IMR-90 (cell line): ENCODE measurements around the gene RIN1. TPM values are rescaled to one million over a fixed set of nuclear protein-coding genes. Genes with fewer than 3 reads are reported as not detected.

Experiments used
- ATAC-seq: fragments of 200-7000 bp; cut with Tn5 transposase; 2 replicates; pipeline ENCODE4 v1.9.1; 2020; ENCODE audit warnings: low read depth, mild to moderate bottlenecking, moderate library complexity
- BruUV-seq: library from RNA; stranded (reverse); fragments of 400-500 nt; replicated peaks from 2 replicates; lab custom pipeline; 2021; lab: Mats Ljungman, UMichigan
- CTCF ChIA-PET: fragments of 300-600 bp; formaldehyde crosslinking; extraction: SDS; loops from one replicate; lab custom pipeline; 2021; ENCODE audit warnings: antibody characterized with exemption; lab: Yijun Ruan, JAX
- POLR2A ChIA-PET: fragments of 300-600 bp; sonication (Branson Sonifier 250); formaldehyde crosslinking; loops from one replicate; lab custom pipeline; 2022; ENCODE audit warnings: antibody characterized with exemption; ENCODE audit not compliant: unreplicated experiment; lab: Charles Lee
- DNase-seq: peaks from one replicate; pipeline ENCODE4 v3.0.0; 2013
- H2AFZ ChIP-seq: replicated peaks from 2 replicates; pipeline ENCODE3; 2013; ENCODE audit warnings: low read length, mild to moderate bottlenecking; ENCODE audit not compliant: poor library complexity
- H2AK5ac ChIP-seq: 2 replicates; pipeline ENCODE4 v1.6.1; 2013; ENCODE audit warnings: low read depth, low read length, inconsistent platforms
- H2AK9ac ChIP-seq: replicated peaks from 2 replicates; pipeline ENCODE3; 2013; ENCODE audit warnings: mild to moderate bottlenecking, low read depth, low read length, moderate library complexity; ENCODE audit not compliant: poor library complexity
- H2BK120ac ChIP-seq: 2 replicates; pipeline ENCODE4 v1.6.1; 2013; ENCODE audit warnings: low read depth, low read length, inconsistent platforms
- H2BK15ac ChIP-seq: 3 replicates; pipeline ENCODE4 v1.6.1; 2013; ENCODE audit warnings: low read depth, low read length, inconsistent platforms
- H2BK20ac ChIP-seq: 2 replicates; pipeline ENCODE4 v1.6.1; 2013; ENCODE audit warnings: low read depth, mild to moderate bottlenecking, inconsistent platforms, low read length, moderate library complexity
- H2BK5ac ChIP-seq: 2 replicates; pipeline ENCODE4 v1.6.1; 2013; ENCODE audit warnings: mild to moderate bottlenecking, low read depth, low read length, inconsistent platforms; ENCODE audit not compliant: poor library complexity, severe bottlenecking
- H3K14ac ChIP-seq: replicated peaks from 2 replicates; pipeline ENCODE4 v1.6.1; 2013; ENCODE audit warnings: low read depth, low read length, inconsistent platforms
- H3K18ac ChIP-seq: 2 replicates; pipeline ENCODE4 v1.6.1; 2013; ENCODE audit warnings: low read depth, low read length, control low read depth
- H3K23ac ChIP-seq: 2 replicates; pipeline ENCODE4 v1.6.1; 2013; ENCODE audit warnings: low read depth, low read length, inconsistent platforms
- H3K27ac ChIP-seq: 2 replicates; pipeline ENCODE4 v1.5.1; 2013; ENCODE audit warnings: mild to moderate bottlenecking, control low read depth, low read length; ENCODE audit not compliant: insufficient read depth
- H3K27me3 ChIP-seq: 2 replicates; pipeline ENCODE4 v1.6.1; 2013; ENCODE audit warnings: low read length; ENCODE audit not compliant: control insufficient read depth, insufficient read depth
- H3K36me3 ChIP-seq: 2 replicates; pipeline ENCODE4 v1.6.1; 2013; ENCODE audit warnings: low read length, mixed read lengths; ENCODE audit not compliant: control insufficient read depth, insufficient read depth
- H3K4ac ChIP-seq: 2 replicates; pipeline ENCODE4 v1.6.1; 2013; ENCODE audit warnings: low read depth, low read length, inconsistent platforms
- H3K4me1 ChIP-seq: 2 replicates; pipeline ENCODE4 v1.6.1; 2013; ENCODE audit warnings: low read length, mixed read lengths; ENCODE audit not compliant: control insufficient read depth, insufficient read depth
- H3K4me2 ChIP-seq: 2 replicates; pipeline ENCODE4 v1.6.1; 2013; ENCODE audit warnings: low read depth, mild to moderate bottlenecking, control low read depth, low read length, moderate library complexity
- H3K4me3 ChIP-seq: 2 replicates; pipeline ENCODE4 v1.5.1; 2013; ENCODE audit warnings: low read depth, mild to moderate bottlenecking, control low read depth, low read length, moderate library complexity; ENCODE audit not compliant: insufficient read depth
- H3K56ac ChIP-seq: 2 replicates; pipeline ENCODE4 v1.6.1; 2013; ENCODE audit warnings: low read length, inconsistent platforms; ENCODE audit not compliant: insufficient read depth; ENCODE audit errors: extremely low read depth
- H3K79me1 ChIP-seq, 2 experiments: 2 replicates each; pipeline ENCODE4 v1.6.1; 2013; ENCODE audit warnings: low read length in 2 of 2, inconsistent platforms in 1 of 2, low read depth in 1 of 2
- H3K9ac ChIP-seq: 2 replicates; pipeline ENCODE4 v1.6.1; 2013; ENCODE audit warnings: low read depth, low read length, control low read depth
- H3K9me1 ChIP-seq: 2 replicates; pipeline ENCODE4 v1.6.1; 2013; ENCODE audit warnings: low read length, inconsistent platforms; ENCODE audit not compliant: insufficient read depth
- H3K9me3 ChIP-seq: 2 replicates; pipeline ENCODE4 v1.6.1; 2013; ENCODE audit warnings: low read length; ENCODE audit not compliant: control insufficient read depth, insufficient read depth
- H4K20me1 ChIP-seq: 2 replicates; pipeline ENCODE4 v1.6.1; 2013; ENCODE audit warnings: low read length, inconsistent platforms; ENCODE audit not compliant: insufficient read depth
- H4K5ac ChIP-seq: 2 replicates; pipeline ENCODE4 v1.6.1; 2013; ENCODE audit warnings: mild to moderate bottlenecking, low read depth, low read length, control low read depth
- H4K8ac ChIP-seq, 2 experiments: 2 replicates each; pipeline ENCODE4 v1.6.1; 2013; ENCODE audit warnings: low read depth in 2 of 2, low read length in 2 of 2, control low read depth in 1 of 2, inconsistent platforms in 1 of 2
- H4K91ac ChIP-seq: 2 replicates; pipeline ENCODE4 v1.6.1; 2013; ENCODE audit warnings: low read depth, low read length, inconsistent platforms; ENCODE audit not compliant: insufficient read depth
- CEBPB ChIP-seq: IDR thresholded peaks from 2 replicates; pipeline ENCODE4 v1.6.1; 2012; ENCODE audit warnings: low read depth, low read length, improper control_type of control experiment
- CHD1 ChIP-seq: IDR thresholded peaks from 2 replicates; pipeline ENCODE4 v1.6.1; 2012; ENCODE audit warnings: low read depth, low read length, improper control_type of control experiment
- CTCF ChIP-seq: conservative IDR thresholded peaks from 2 replicates; pipeline ENCODE4 v1.5.1; 2012; ENCODE audit warnings: mild to moderate bottlenecking, low read depth, low read length, improper control_type of control experiment
- FOS ChIP-seq: fragments of 150-350 bp; IDR thresholded peaks from 2 replicates; pipeline ENCODE4 v1.6.1; 2016; ENCODE audit warnings: low read depth, low read length
- MAZ ChIP-seq: IDR thresholded peaks from 2 replicates; pipeline ENCODE4 v1.6.1; 2012; ENCODE audit warnings: low read depth, mild to moderate bottlenecking, low read length, improper control_type of control experiment, moderate library complexity, borderline replicate concordance
- POLR2A ChIP-seq: IDR thresholded peaks from 2 replicates; pipeline ENCODE4 v1.6.1; 2012; ENCODE audit warnings: mild to moderate bottlenecking, low read depth, low read length
- WGBS, 2 experiments: methylation state at CpG; one replicate each; pipeline versions ENCODE4 v1.1.5 to v1.1.7; 2013; ENCODE audit warnings: missing lambda C conversion rate in 2 of 2; ENCODE audit not compliant: insufficient read length in 1 of 2; ENCODE audit errors: extremely low coverage in 2 of 2; 5-methylcytosine and 5-hydroxymethylcytosine counted together
- dilution Hi-C: fragments of 300-500 bp; cut with HindIII; formaldehyde crosslinking; loops from one replicate; pipeline ENCODE4 v1.14.3; 2018; ENCODE audit warnings: low sequenced_read_pairs; ENCODE audit not compliant: unreplicated experiment
- in situ Hi-C: fragments of 300-500 bp; cut with MboI; formaldehyde crosslinking; loops from 3 replicates; pipeline ENCODE4 v1.14.3; 2019; ENCODE audit warnings: low sequenced_read_pairs, inconsistent platforms, mixed read lengths
- intact Hi-C: fragments of 100-400 bp; cut with micrococcal nuclease; formaldehyde crosslinking; loops from 2 replicates; pipeline ENCODE4 v1.10.0; 2022
- polyA plus RNA-seq, 3 experiments: library from polyadenylated mRNA; depleted of rRNA; stranded (reverse); fragments of >200 nt; gene quantifications; 2 replicates each; pipeline ENCODE4 v1.2.3, GENCODE V29; 2012; ENCODE audit warnings: low replicate concordance in 1 of 3
- total RNA-seq: library from RNA; depleted of rRNA; stranded (reverse); fragments of >200 nt; gene quantifications from 2 replicates; pipeline ENCODE4 v1.2.3, GENCODE V29; 2012

The RIN1 gene
- total and polyA plus RNA-seq, 2 of the 4 experiments (the other 2 are of a cell fraction): 9.9 to 20.8 TPM

GRCh38 chr11:66361502-66361941, 25.3 kb upstream of the RIN1 start:
- no TSS peak for BruUV-seq
- TF ChIP-seq POLR2A: no peak
- TF ChIP-seq CEBPB: no peak
- TF ChIP-seq CHD1: no peak
- TF ChIP-seq MAZ: no peak
- no peak for TF ChIP-seq CTCF
- no peak for TF ChIP-seq FOS
- ChIA-PET POLR2A (interaction anchor here (0.6 kb wide), 1 partner anchor 25 kb away, joined by 3 read pairs; the partner anchor contains the start of gene RIN1), CTCF (no interaction called here)
- Histone ChIP-seq H2AFZ (no peak overlapping the region), H3K4me1 (no peaks in the 10 kb centered on the region), H3K4me2 (no peak overlapping the region), H3K23ac (no peak overlapping the region), H3K9ac (no peak overlapping the region), H3K27me3 (peaks cover 2% of the 10 kb centered on the region; the same call in 1 of the 2 replicates), H4K8ac (no peak overlapping the region), H3K4ac (no peak overlapping the region), H3K9me1 (no peaks in the 10 kb centered on the region), H3K4me3 (no peak overlapping the region), H2AK5ac (no peak overlapping the region), H4K20me1 (no peaks in the 10 kb centered on the region), H3K14ac (no peak overlapping the region), H3K9me3 (no peaks in the 10 kb centered on the region), H4K91ac (no peak overlapping the region), H3K18ac (no peak overlapping the region), H3K36me3 (no peaks in the 10 kb centered on the region), H2BK120ac (no peak overlapping the region), H4K5ac (no peak overlapping the region), H3K79me1 (no peaks in the 10 kb centered on the region), H3K56ac (no peak overlapping the region), H2BK20ac (no peak overlapping the region), H3K27ac (no peak overlapping the region), H2BK5ac (no peak overlapping the region), H2BK15ac (no peak overlapping the region), H2AK9ac (no peak overlapping the region)
- dilution Hi-C loops: no loop called here
- ATAC-seq (no peak), DNase-seq (no peak)
- intact Hi-C loops: no loop called here
- WGBS, 2 experiments: 86% methylated on average over 6 of the region's 6 CpGs; no CpG with 5 or more reads in 1 of the 2 experiments
- in situ Hi-C loops: no loop called here
